PFSK-1 (cell line): Measurements from ENCODE around the gene KIAA0753.

Experiments used
- FOXP2 ChIP-seq: optimal IDR thresholded peaks from 2 replicates; pipeline ENCODE3; 2011; ENCODE audit warnings: borderline replicate concordance, control low read depth, inconsistent platforms; ENCODE audit not compliant: insufficient read depth; ENCODE audit errors: extremely low read length, extremely low read depth
- POLR2AphosphoS5 ChIP-seq: IDR thresholded peaks from 2 replicates; pipeline ENCODE4 v1.6.1; 2012; ENCODE audit warnings: low read depth, mild to moderate bottlenecking, control low read depth, low read length, moderate library complexity
- SIN3A ChIP-seq: IDR thresholded peaks from 2 replicates; pipeline ENCODE4 v1.6.1; 2012; ENCODE audit warnings: mild to moderate bottlenecking, low read length, moderate library complexity, borderline replicate concordance; ENCODE audit not compliant: insufficient read depth
- TAF1 ChIP-seq: IDR thresholded peaks from 2 replicates; pipeline ENCODE4 v1.6.1; 2012; ENCODE audit warnings: low read length, control low read depth, borderline replicate concordance; ENCODE audit not compliant: insufficient read depth
- TF ChIP-seq, protein P1 (sequence below), 2 experiments: IDR thresholded peaks; 2 replicates each; pipeline versions ENCODE4 v1.6.1 to v1.8.0; 2011 to 2012; ENCODE audit warnings: low read depth in 2 of 2, low read length in 2 of 2, control low read depth in 1 of 2, inconsistent platforms in 1 of 2, mild to moderate bottlenecking in 1 of 2, moderate library complexity in 1 of 2; ENCODE audit not compliant: insufficient read depth in 1 of 2

KIAA0753 gene

DNA sequence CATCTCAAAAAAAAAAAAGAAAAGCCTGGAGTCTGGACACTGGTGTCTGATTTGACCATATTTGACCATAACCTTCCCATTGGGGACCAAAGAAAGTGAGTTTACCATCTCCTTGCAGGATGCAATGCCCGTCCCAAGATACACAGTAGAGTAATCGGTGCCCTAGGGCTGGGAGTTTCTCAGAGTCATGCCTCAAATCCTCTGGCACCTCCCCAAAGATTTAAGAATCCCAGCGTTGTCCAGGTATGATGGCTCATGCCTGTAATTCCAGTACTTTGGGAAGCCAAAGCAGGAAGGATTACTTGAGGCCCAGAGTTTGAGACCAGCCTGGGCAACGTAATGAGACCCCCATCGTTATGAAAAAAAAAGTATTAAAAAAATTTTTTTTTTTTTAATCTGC, 89.2 kb downstream of the KIAA0753 start:
- TF ChIP-seq SIN3A (no peak), POLR2AphosphoS5 (no peak), FOXP2 (no peak), TAF1 (no peak)
- TF ChIP-seq, protein P1, sequence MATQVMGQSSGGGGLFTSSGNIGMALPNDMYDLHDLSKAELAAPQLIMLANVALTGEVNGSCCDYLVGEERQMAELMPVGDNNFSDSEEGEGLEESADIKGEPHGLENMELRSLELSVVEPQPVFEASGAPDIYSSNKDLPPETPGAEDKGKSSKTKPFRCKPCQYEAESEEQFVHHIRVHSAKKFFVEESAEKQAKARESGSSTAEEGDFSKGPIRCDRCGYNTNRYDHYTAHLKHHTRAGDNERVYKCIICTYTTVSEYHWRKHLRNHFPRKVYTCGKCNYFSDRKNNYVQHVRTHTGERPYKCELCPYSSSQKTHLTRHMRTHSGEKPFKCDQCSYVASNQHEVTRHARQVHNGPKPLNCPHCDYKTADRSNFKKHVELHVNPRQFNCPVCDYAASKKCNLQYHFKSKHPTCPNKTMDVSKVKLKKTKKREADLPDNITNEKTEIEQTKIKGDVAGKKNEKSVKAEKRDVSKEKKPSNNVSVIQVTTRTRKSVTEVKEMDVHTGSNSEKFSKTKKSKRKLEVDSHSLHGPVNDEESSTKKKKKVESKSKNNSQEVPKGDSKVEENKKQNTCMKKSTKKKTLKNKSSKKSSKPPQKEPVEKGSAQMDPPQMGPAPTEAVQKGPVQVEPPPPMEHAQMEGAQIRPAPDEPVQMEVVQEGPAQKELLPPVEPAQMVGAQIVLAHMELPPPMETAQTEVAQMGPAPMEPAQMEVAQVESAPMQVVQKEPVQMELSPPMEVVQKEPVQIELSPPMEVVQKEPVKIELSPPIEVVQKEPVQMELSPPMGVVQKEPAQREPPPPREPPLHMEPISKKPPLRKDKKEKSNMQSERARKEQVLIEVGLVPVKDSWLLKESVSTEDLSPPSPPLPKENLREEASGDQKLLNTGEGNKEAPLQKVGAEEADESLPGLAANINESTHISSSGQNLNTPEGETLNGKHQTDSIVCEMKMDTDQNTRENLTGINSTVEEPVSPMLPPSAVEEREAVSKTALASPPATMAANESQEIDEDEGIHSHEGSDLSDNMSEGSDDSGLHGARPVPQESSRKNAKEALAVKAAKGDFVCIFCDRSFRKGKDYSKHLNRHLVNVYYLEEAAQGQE (IDR thresholded peaks at IDR 0.05; ENCODE audit: insufficient read depth in 1 of 2, low read depth in 2 of 2, low read length in 2 of 2) = no peak

DNA sequence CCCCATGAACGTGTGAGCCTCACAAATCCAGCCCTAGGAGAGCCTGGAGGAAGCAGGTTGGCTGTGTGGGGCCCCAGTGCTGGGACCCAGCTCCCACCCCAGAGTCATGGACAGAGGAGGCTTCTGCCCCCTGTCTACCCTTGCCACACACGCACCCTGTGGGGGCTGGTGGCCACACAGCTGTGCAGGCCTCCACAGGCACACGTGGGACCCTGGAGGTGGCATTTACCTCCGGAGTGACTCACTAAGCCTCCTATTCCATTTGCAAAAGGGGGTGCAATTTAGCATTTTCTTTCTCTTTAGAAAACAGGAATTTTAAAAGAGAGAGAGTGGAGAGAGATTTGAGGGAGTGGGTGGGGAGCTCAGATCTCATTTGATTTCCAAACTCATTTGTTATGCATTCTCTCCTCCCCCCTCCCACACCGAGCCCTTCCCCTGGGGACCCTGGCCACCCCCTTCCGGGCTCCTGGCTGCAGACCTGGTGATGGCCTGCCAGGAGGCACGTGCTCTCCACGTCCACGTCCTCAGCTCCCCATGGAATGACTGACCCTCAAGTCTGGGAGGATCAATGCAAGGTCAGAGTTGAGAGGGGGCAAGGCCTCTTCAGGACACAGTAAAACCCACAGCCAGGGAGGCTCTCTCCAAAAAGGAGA, 91.0 kb downstream of the KIAA0753 start:
- TF ChIP-seq TAF1 (no peak), POLR2AphosphoS5 (no peak), SIN3A (no peak), FOXP2 (no peak)
- TF ChIP-seq, protein P1 (IDR thresholded peaks at IDR 0.05; ENCODE audit: insufficient read depth in 1 of 2, low read depth in 2 of 2, low read length in 2 of 2) = no peak

DNA sequence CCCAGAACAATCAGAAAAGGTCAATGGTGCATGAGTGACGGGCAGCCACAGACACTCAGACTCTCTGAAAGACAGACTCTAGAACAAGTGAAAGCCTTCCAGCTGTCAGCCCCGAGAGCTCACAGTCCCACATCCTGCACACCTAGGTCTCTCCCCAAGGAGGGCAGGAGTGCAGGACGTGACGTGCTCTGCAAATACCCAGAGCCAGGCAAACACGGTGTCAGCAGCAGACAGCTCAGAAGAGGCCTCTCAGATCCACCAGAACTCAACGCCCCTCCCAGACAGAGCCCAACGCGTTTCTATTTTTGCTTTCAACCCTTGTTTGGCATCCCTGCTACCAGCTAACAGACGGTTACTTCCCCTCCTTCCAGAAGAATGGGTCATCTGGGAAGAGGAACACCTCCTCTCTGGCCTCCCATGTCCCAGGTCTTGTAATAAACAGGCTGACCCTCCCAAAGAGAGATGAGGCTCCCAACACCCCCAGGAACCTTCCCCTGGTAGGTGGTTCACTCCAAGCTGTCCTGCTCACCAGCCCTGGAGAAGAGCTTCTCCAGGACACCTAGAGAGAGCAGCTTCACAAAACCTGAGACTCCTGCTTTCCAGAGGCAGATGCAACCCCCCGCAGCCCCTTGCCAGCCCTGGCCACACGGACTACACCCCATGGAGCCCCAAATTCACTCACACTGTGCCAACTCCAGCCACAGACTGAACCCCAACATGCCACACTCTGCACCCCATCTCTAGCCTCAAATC, 91.8 kb downstream of the KIAA0753 start:
- TF ChIP-seq SIN3A (no peak), FOXP2 (no peak), POLR2AphosphoS5 (no peak)
- TF ChIP-seq, protein P1 (IDR thresholded peaks at IDR 0.05; ENCODE audit: insufficient read depth in 1 of 2, low read depth in 2 of 2, low read length in 2 of 2) = no peak

DNA sequence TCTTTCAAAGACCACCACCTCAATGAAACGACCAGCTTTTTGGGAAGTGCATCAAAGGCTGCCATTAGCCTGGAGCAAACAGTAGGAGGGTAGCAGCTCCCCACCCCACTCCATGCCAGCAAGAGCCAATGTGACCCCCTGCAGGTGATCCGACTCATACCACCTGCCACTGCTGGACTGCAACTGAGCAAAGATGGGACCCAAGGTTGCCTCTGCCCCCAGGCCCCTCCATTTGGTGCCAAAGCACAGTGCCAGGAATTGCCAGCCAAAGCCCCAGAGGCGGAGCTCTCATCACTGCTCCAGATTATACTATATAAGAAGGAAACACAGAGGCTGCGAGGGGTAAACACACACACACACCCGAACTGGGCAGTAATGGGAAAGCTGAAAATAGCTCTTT, 92.5 kb downstream of the KIAA0753 start:
- TF ChIP-seq SIN3A (no peak), TAF1 (no peak), POLR2AphosphoS5 (no peak), FOXP2 (no peak)
- TF ChIP-seq, protein P1 (IDR thresholded peaks at IDR 0.05; ENCODE audit: insufficient read depth in 1 of 2, low read depth in 2 of 2, low read length in 2 of 2) = no peak
